ENCODE measurements around the gene IKBKG. TPM values are rescaled to one million over a fixed set of nuclear protein-coding genes. Genes with fewer than 3 reads are reported as not detected.

IKBKG gene
- total and polyA plus RNA-seq, 2 donors (not counting 3 experiments of a cell fraction or from before 2014, with no cell fraction given): 41.2 to 47.8 TPM

- no peak for TF ChIP-seq CTCF (IDR thresholded peaks at IDR 0.05; ENCODE audit: extremely low read depth in 1 of 2, insufficient read depth in 1 of 2, low read depth in 1 of 2, low read length in 2 of 2)
- TF ChIP-seq FOS (IDR thresholded peaks at IDR 0.05; ENCODE audit: borderline replicate concordance, insufficient read depth, low read length): no peak
- no peak for TF ChIP-seq MAX (IDR thresholded peaks at IDR 0.05; ENCODE audit: insufficient read depth, insufficient read length)
- TF ChIP-seq POLR2A (IDR thresholded peaks at IDR 0.05; ENCODE audit: low read depth, low read length): peak; percentile 79
- TF ChIP-seq GATA2 (IDR thresholded peaks at IDR 0.05; ENCODE audit: insufficient read depth, insufficient read length, low read depth, low read length): no peak
- TF ChIP-seq POLR2AphosphoS5 (IDR thresholded peaks at IDR 0.05; ENCODE audit: insufficient read depth, low read depth, low read length): peak; percentile 67
- Histone ChIP-seq H3K9me1 (replicated peaks; ENCODE audit: control insufficient read depth, extremely low read depth, insufficient read depth, low read length) (no peaks in the 10 kb centered on the region), H3K36me3 (ENCODE audit: control insufficient read depth in 2 of 2, extremely low read depth in 1 of 2, insufficient read depth in 2 of 2, low read length in 2 of 2) (no peaks in the 10 kb centered on the region), H3K27me3 (ENCODE audit: control insufficient read depth in 2 of 2, insufficient read depth in 2 of 2, low read length in 2 of 2) (no peaks in the 10 kb centered on the region), H3K9ac (replicated peaks; ENCODE audit: extremely low read depth, insufficient read depth, low read length) (peak within 1 kb of the TSS; percentile 93), H3K4me2 (ENCODE audit: insufficient read depth, low read length) (peak within 1 kb of the TSS; percentile 83), H3K79me2 (ENCODE audit: control insufficient read depth, insufficient read depth, low read length) (peaks cover 59% of the 10 kb centered on the region), H3K4me1 (ENCODE audit: control insufficient read depth, extremely low read depth, insufficient read depth, low read length) (peaks cover 24% of the 10 kb centered on the region), H3K27ac (ENCODE audit: insufficient read depth, low read depth, low read length) (peak within 1 kb of the TSS; percentile 85), H3K9me3 (replicated peaks; ENCODE audit: control insufficient read depth, insufficient read depth, low read length) (no peaks in the 10 kb centered on the region), H4K20me1 (replicated peaks; ENCODE audit: control insufficient read depth, extremely low read depth, insufficient read depth, low read length) (no peaks in the 10 kb centered on the region), H3K4me3 (replicated peaks in 1 of 3; ENCODE audit: insufficient read depth in 1 of 3, low read depth in 1 of 3, low read length in 3 of 3) (peak within 1 kb of the TSS; percentile 66 to 92 (median 68)), H2AFZ (ENCODE audit: low read depth, low read length) (peak within 1 kb of the TSS; percentile 42)
- FAIRE-seq (no peak), DNase-seq (ENCODE audit: low read depth, low spot score) (peak; percentile 51)
- ChIA-PET CTCF (interaction anchor here (0.8 kb wide), 1 partner anchor 19 kb away, joined by 3 read pairs; no protein-coding TSS in a partner anchor), POLR2A (interaction anchor here (0.6 kb wide), 1 partner anchor 176 kb away, joined by 6 read pairs; no protein-coding TSS in a partner anchor)
- BruUV-seq (replicated peaks): TSS peak; percentile 32
- dilution Hi-C loops (cut with MboI; ENCODE audit: extremely low pct_ligation_motif_present, low sequenced_read_pairs): no loop called here
- intact Hi-C loops (cut with micrococcal nuclease): no loop called here
Observed at GRCh38 chrX:154546354-154547244, 821 bp upstream of the IKBKG start, which contains the start of gene G6PD. G6PD (minus strand) TSS chrX:154546846; CDS start chrX:154546155, 691 bp downstream.

Measured in endothelial cell of umbilical vein (primary cell).